PC-3 (cell line): ENCODE measurements around the gene PADI2. TPM values are rescaled to one million over a fixed set of nuclear protein-coding genes. Genes with fewer than 3 reads are reported as not detected.

Source experiments
- ATAC-seq: fragments of 200-7000 bp; cut with Tn5 transposase; 2 replicates; pipeline ENCODE4 v1.9.1; 2020; ENCODE audit warnings: mild to moderate bottlenecking, moderate library complexity
- BruUV-seq: library from RNA; stranded (reverse); fragments of 400-500 nt; replicated peaks from 2 replicates; lab custom pipeline; 2021; lab: Mats Ljungman, UMichigan
- CTCF ChIA-PET: fragments of 300-600 bp; sonication (Branson Sonifier 250); formaldehyde crosslinking; loops from one replicate; lab custom pipeline; 2022; ENCODE audit warnings: antibody characterized with exemption; lab: Charles Lee
- POLR2A ChIA-PET: fragments of 300-600 bp; sonication (Branson Sonifier 250); formaldehyde crosslinking; loops from one replicate; lab custom pipeline; 2022; ENCODE audit warnings: antibody characterized with exemption; ENCODE audit not compliant: unreplicated experiment; lab: Charles Lee
- DNase-seq: peaks from one replicate; pipeline ENCODE4 v3.0.0-alpha.2; 2015
- H2AFZ ChIP-seq: fragments of 300-600 bp; sonication (generic); 2 replicates; pipeline ENCODE4 v1.6.0; 2016; ENCODE audit warnings: antibody characterized with exemption, low read length
- H3F3A ChIP-seq: fragments of 300-600 bp; sonication (generic); one replicate; pipeline ENCODE4 v1.6.0; 2017; ENCODE audit warnings: antibody characterized with exemption, low read length, control low read depth, mild to moderate bottlenecking; ENCODE audit not compliant: unreplicated experiment
- H3K27ac ChIP-seq: fragments of 300-600 bp; sonication (generic); 2 replicates; pipeline ENCODE4 v1.5.1; 2016; ENCODE audit warnings: mild to moderate bottlenecking, low read length
- H3K27me3 ChIP-seq: fragments of 300-600 bp; sonication (generic); 2 replicates; pipeline ENCODE4 v1.6.1; 2016; ENCODE audit warnings: low read length, mixed read lengths
- H3K36me3 ChIP-seq: fragments of 300-600 bp; sonication (generic); 2 replicates; pipeline ENCODE4 v1.6.1; 2016; ENCODE audit warnings: low read depth, mixed run types, low read length, mixed read lengths
- H3K4me1 ChIP-seq: fragments of 300-600 bp; sonication (generic); 2 replicates; pipeline ENCODE4 v1.5.1; 2016; ENCODE audit warnings: low read length; ENCODE audit not compliant: insufficient read depth
- H3K4me2 ChIP-seq: fragments of 300-600 bp; sonication (generic); 2 replicates; pipeline ENCODE4 v1.6.0; 2016; ENCODE audit warnings: low read length
- H3K4me3 ChIP-seq: fragments of 300-600 bp; sonication (generic); 2 replicates; pipeline ENCODE4 v1.5.1; 2016; ENCODE audit warnings: mild to moderate bottlenecking, low read length, mixed read lengths
- H3K79me2 ChIP-seq: fragments of 300-600 bp; sonication (generic); 2 replicates; pipeline ENCODE4 v1.6.1; 2017; ENCODE audit warnings: low read length, mixed read lengths
- H3K9ac ChIP-seq: fragments of 300-600 bp; sonication (generic); 2 replicates; pipeline ENCODE4 v1.6.0; 2016; ENCODE audit warnings: mild to moderate bottlenecking, low read length
- H3K9me2 ChIP-seq: fragments of 300-600 bp; sonication (generic); replicated peaks from 2 replicates; pipeline ENCODE4 v1.6.1; 2016; ENCODE audit warnings: mixed run types, low read length, mixed read lengths
- H3K9me3 ChIP-seq: fragments of 300-600 bp; sonication (generic); 2 replicates; pipeline ENCODE4 v1.6.1; 2016; ENCODE audit warnings: low read length, mixed read lengths
- H4K20me1 ChIP-seq: fragments of 300-600 bp; sonication (generic); 2 replicates; pipeline ENCODE4 v1.6.1; 2016; ENCODE audit warnings: low read length, mixed read lengths
- CTCF ChIP-seq: fragments of 300-600 bp; sonication (generic); conservative IDR thresholded peaks from 2 replicates; pipeline ENCODE4 v1.5.1; 2017; ENCODE audit warnings: antibody characterized with exemption, low read depth, mild to moderate bottlenecking, low read length
- EZH2 ChIP-seq: fragments of 300-600 bp; sonication (generic); IDR thresholded peaks from one replicate; pipeline ENCODE4 v1.6.1; 2017; ENCODE audit warnings: antibody characterized with exemption, mild to moderate bottlenecking, low read length; ENCODE audit not compliant: unreplicated experiment
- EZH2phosphoT487 ChIP-seq: fragments of 300-600 bp; sonication (generic); IDR thresholded peaks from 2 replicates; pipeline ENCODE4 v1.6.1; 2018; ENCODE audit warnings: mild to moderate bottlenecking, antibody characterized with exemption, low read length, borderline replicate concordance
- intact Hi-C: fragments of 100-400 bp; cut with micrococcal nuclease; formaldehyde crosslinking; loops from 2 replicates; pipeline ENCODE4 v1.9.0; 2023
- total RNA-seq: library from RNA; depleted of rRNA; stranded (reverse); fragments of >200 nt; gene quantifications from 2 replicates; pipeline ENCODE4 v1.2.3, GENCODE V29; 2014

The PADI2 gene
- total RNA-seq, 1 experiment from 2014 or later, result 2.4 TPM

GRCh38 chr1:17033481-17033880 lies 85.8 kb downstream of the PADI2 start:
- H3K9ac ChIP-seq, result no peak overlapping the region
- POLR2A ChIA-PET, result no interaction called here
- no peaks in the 10 kb centered on the region for H3K9me3 ChIP-seq
- H3K36me3 ChIP-seq, result peaks cover 23% of the 10 kb centered on the region
- ATAC-seq (no peak), DNase-seq (no peak)
- no peak overlapping the region for H2AFZ ChIP-seq
- H3K79me2 ChIP-seq, result peaks cover 21% of the 10 kb centered on the region; the same call in 1 of the 2 replicates
- H3K27me3 ChIP-seq, result no peaks in the 10 kb centered on the region
- no peak overlapping the region for H3K4me3 ChIP-seq
- BruUV-seq, result no TSS peak
- no peak overlapping the region for H3K4me2 ChIP-seq
- intact Hi-C loops, result no loop called here
- TF ChIP-seq CTCF (no peak), EZH2 (no peak), EZH2phosphoT487 (no peak)
- no peaks in the 10 kb centered on the region for H4K20me1 ChIP-seq
- no peaks in the 10 kb centered on the region for H3K9me2 ChIP-seq
- CTCF ChIA-PET, result no interaction called here
- no peaks in the 10 kb centered on the region for H3F3A ChIP-seq
- H3K4me1 ChIP-seq, result no peaks in the 10 kb centered on the region
- no peak overlapping the region for H3K27ac ChIP-seq

- Histone ChIP-seq H3K9me2 (no peaks in the 10 kb centered on the region), H3K79me2 (peaks cover 17% of the 10 kb centered on the region; the same call in 1 of the 2 replicates), H3K27me3 (no peaks in the 10 kb centered on the region), H3K4me3 (no peak overlapping the region), H3K27ac (no peak overlapping the region), H3F3A (no peaks in the 10 kb centered on the region), H3K9ac (no peak overlapping the region), H2AFZ (no peak overlapping the region), H3K36me3 (peaks cover 25% of the 10 kb centered on the region), H3K9me3 (no peaks in the 10 kb centered on the region), H3K4me1 (no peaks in the 10 kb centered on the region), H4K20me1 (no peaks in the 10 kb centered on the region), H3K4me2 (no peak overlapping the region)
- BruUV-seq, result no TSS peak
- ChIA-PET POLR2A (no interaction called here), CTCF (no interaction called here)
- intact Hi-C loops, result no loop called here
- ATAC-seq (no peak), DNase-seq (no peak)
- TF ChIP-seq CTCF (no peak), EZH2 (no peak)
Observed at GRCh38 chr1:17032741-17033140, 86.5 kb downstream of the PADI2 start.

GRCh38 chr1:17031436-17031835 lies 87.8 kb downstream of the PADI2 start:
- no peak overlapping the region for H3K9ac ChIP-seq
- no peak for TF ChIP-seq CTCF
- no peak for TF ChIP-seq EZH2
- no peak for TF ChIP-seq EZH2phosphoT487
- H4K20me1 ChIP-seq, result no peaks in the 10 kb centered on the region
- no peak overlapping the region for H3K27ac ChIP-seq
- no peak overlapping the region for H3K4me2 ChIP-seq
- H3K27me3 ChIP-seq, result no peaks in the 10 kb centered on the region
- POLR2A ChIA-PET, result no interaction called here
- peaks cover 37% of the 10 kb centered on the region for H3K36me3 ChIP-seq
- ATAC-seq, result no peak
- H3K9me3 ChIP-seq, result no peaks in the 10 kb centered on the region
- no peak for DNase-seq
- H3K79me2 ChIP-seq, result peaks cover 13% of the 10 kb centered on the region; the same call in 1 of the 2 replicates
- no peak overlapping the region for H2AFZ ChIP-seq
- H3F3A ChIP-seq, result no peaks in the 10 kb centered on the region
- CTCF ChIA-PET, result no interaction called here
- no TSS peak for BruUV-seq
- H3K9me2 ChIP-seq, result no peaks in the 10 kb centered on the region
- intact Hi-C loops, result no loop called here
- no peak overlapping the region for H3K4me3 ChIP-seq
- H3K4me1 ChIP-seq, result no peaks in the 10 kb centered on the region
